GM12891 (cell line): ENCODE measurements around the gene EDEM1.

Source experiments
- PAX5 ChIP-seq: IDR thresholded peaks from 2 replicates; pipeline ENCODE4 v1.6.1; 2011; ENCODE audit warnings: low read length, moderate library complexity, mild to moderate bottlenecking; ENCODE audit not compliant: insufficient read depth, severe bottlenecking
- POLR2A ChIP-seq: IDR thresholded peaks from 2 replicates; pipeline ENCODE4 v1.6.1; 2011; ENCODE audit warnings: low read depth, low read length, control low read depth
- POLR2AphosphoS5 ChIP-seq: IDR thresholded peaks from 2 replicates; pipeline ENCODE4 v1.6.1; 2011; ENCODE audit warnings: low read depth, low read length, control low read depth
- POU2F2 ChIP-seq: IDR thresholded peaks from 2 replicates; pipeline ENCODE4 v1.6.1; 2011; ENCODE audit warnings: low read depth, mild to moderate bottlenecking, control low read depth, low read length, moderate library complexity
- SPI1 ChIP-seq: IDR thresholded peaks from 2 replicates; pipeline ENCODE4 v1.6.1; 2011; ENCODE audit warnings: low read depth, low read length, control low read depth
- TAF1 ChIP-seq: IDR thresholded peaks from 2 replicates; pipeline ENCODE4 v1.6.1; 2011; ENCODE audit warnings: low read depth, low read length, control low read depth

DNA sequence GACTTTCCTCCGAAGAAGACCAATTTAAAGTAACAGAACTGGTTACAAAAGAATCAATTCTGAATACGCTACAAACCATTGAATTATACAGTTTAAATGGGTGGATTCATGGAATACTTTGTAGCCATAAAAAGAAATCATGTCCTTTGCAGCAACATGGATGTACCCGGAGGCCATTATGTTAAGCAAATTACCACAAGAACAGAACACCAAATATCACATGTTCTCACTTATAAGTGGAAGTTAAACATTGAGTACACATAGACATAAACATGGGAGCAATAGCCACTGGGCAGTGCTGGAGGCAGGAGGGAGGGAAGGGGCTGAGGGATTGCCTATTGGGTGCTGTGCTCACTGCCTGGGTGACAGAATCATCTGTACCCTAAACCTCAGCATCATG is 61.3 kb downstream of the EDEM1 start:
- TF ChIP-seq POU2F2 (no peak), TAF1 (no peak), POLR2AphosphoS5 (no peak), POLR2A (no peak), SPI1 (no peak), PAX5 (no peak)
